Left cardiac atrium (tissue), 4 donors: ENCODE results near the gene RDH14. TPM values are rescaled to one million over a fixed set of nuclear protein-coding genes. Genes with fewer than 3 reads are reported as not detected.

Experiments
- ATAC-seq, 2 donors: fragments of 200-7000 bp; cut with Tn5 transposase; one replicate each; pipeline ENCODE4 v1.9.1; 2020; ENCODE audit warnings: mild to moderate bottlenecking in 2 of 2, moderate library complexity in 2 of 2
- DNase-seq: peaks from one replicate; pipeline ENCODE4 v3.0.0-alpha.2; 2020
- intact Hi-C, 2 donors: fragments of 100-400 bp; cut with DNase I; formaldehyde crosslinking; loops; one replicate each; pipeline versions ENCODE4 v1.14.1 to v1.15.1; 2022 to 2023
- total RNA-seq, 2 donors: library from RNA; stranded (reverse); fragmentation: NEBNext Ultra II Directional; extraction: Animal tissue kit (Norgen Biotek cat#: 25700); gene quantifications; one replicate each; pipeline ENCODE4 v1.2.1, GENCODE V29; 2021
- donor health status: DM: no; HTN: yes; CAD: no.
- donor health status: DM: no; HTN: yes; CAD: no; lungs with severe emphysema.
- donor health status: DM: yes; HTN: yes; CAD: no.
- donor health status: Dilated cardiomyopathy.

RDH14 gene
- total RNA-seq, 2 donors from 2014 or later: 35.7 to 39.5 TPM

- ATAC-seq: peak in 1 of 2 donors; percentile 25
- no peak for DNase-seq
- intact Hi-C loops: no loop called here
Observed at GRCh38 chr2:18527326-18527725, 33.1 kb downstream of the RDH14 start.

GRCh38 chr2:18526429-18526828, 34.0 kb downstream of the RDH14 start:
- intact Hi-C loops: no loop called here
- ATAC-seq (peak; percentile 22 to 24), DNase-seq (no peak)

GRCh38 chr2:18525852-18526251, 34.6 kb downstream of the RDH14 start:
- intact Hi-C loops: no loop called here
- no peak for ATAC-seq
- no peak for DNase-seq

- intact Hi-C loops: no loop called here
- peak; percentile 66 for DNase-seq
- ATAC-seq: peak; percentile 78 to 85
Observed at GRCh38 chr2:18525236-18525635, 35.2 kb downstream of the RDH14 start.

GRCh38 chr2:18522484-18523146, 37.8 kb downstream of the RDH14 start:
- DNase-seq: no peak
- intact Hi-C loops: loop anchor here in 1 of 2 donors (5.0 kb wide), 1 partner anchor 220 kb away; no protein-coding TSS in a partner anchor

GRCh38 chr2:18520451-18521425, 39.7 kb downstream of the RDH14 start:
- intact Hi-C loops: loop anchor here in 1 of 2 donors (2.0 to 5.0 kb wide), 2 partner anchors 222 to 1342 kb away; no protein-coding TSS in a partner anchor
- peak; percentile 86 for DNase-seq
- peak; percentile 83 to 84 for ATAC-seq

More at GRCh38 chr2:18522484-18523146, 37.8 kb downstream of the RDH14 start:
- ATAC-seq: no peak

GRCh38 chr2:18519914-18520450, 40.5 kb downstream of the RDH14 start:
- no peak for DNase-seq
- intact Hi-C loops: loop anchor here in 1 of 2 donors (2.0 to 5.0 kb wide), 3 partner anchors 83 to 1343 kb away; no protein-coding TSS in a partner anchor
- peak; percentile 9 to 10 for ATAC-seq

- DNase-seq (no peak), ATAC-seq (peak in 1 of 2 donors; percentile 62)
- intact Hi-C loops: loop anchor here in 1 of 2 donors (5.0 kb wide), 1 partner anchor 81 kb away; no protein-coding TSS in a partner anchor
Observed at GRCh38 chr2:18518116-18519111, 42.0 kb downstream of the RDH14 start.

GRCh38 chr2:18517386-18517785, 43.1 kb downstream of the RDH14 start:
- ATAC-seq (no peak), DNase-seq (no peak)
- intact Hi-C loops: loop anchor here in 1 of 2 donors (5.0 kb wide), 1 partner anchor 80 kb away; no protein-coding TSS in a partner anchor

- no peak for ATAC-seq
- DNase-seq: no peak
- intact Hi-C loops: loop anchor here in 1 of 2 donors (5.0 kb wide), 1 partner anchor 79 kb away; no protein-coding TSS in a partner anchor
Observed at GRCh38 chr2:18516112-18516511, 44.3 kb downstream of the RDH14 start.

GRCh38 chr2:18514526-18515461, 45.7 kb downstream of the RDH14 start:
- DNase-seq: no peak
- peak; percentile 14 to 65 for ATAC-seq
- intact Hi-C loops: loop anchor here in 1 of 2 donors (5.0 kb wide), 1 partner anchor 77 kb away; no protein-coding TSS in a partner anchor

GRCh38 chr2:18510775-18511174, 49.7 kb downstream of the RDH14 start:
- intact Hi-C loops: no loop called here
- ATAC-seq: no peak

GRCh38 chr2:18506883-18507509, 53.5 kb downstream of the RDH14 start:
- DNase-seq (no peak), ATAC-seq (no peak)
- intact Hi-C loops: no loop called here

More at GRCh38 chr2:18510775-18511174, 49.7 kb downstream of the RDH14 start:
- DNase-seq: no peak

GRCh38 chr2:18505703-18506341, 54.6 kb downstream of the RDH14 start:
- ATAC-seq: no peak
- intact Hi-C loops: no loop called here
- DNase-seq: no peak
